Karpas-422 (cell line): ENCODE data around the gene CDKAL1. TPM values are rescaled to one million over a fixed set of nuclear protein-coding genes. Genes with fewer than 3 reads are reported as not detected.

Source experiments
- DNase-seq: peaks from one replicate; pipeline ENCODE4 v3.0.0-alpha.2; 2015
- H2AFZ ChIP-seq: fragments of 200-600 bp; sonication (generic); 2 replicates; pipeline ENCODE4 v1.6.1; 2014; ENCODE audit warnings: antibody characterized with exemption, low read length, mixed read lengths
- H3K27ac ChIP-seq: fragments of 200-600 bp; sonication (generic); 2 replicates; pipeline ENCODE4 v1.5.1; 2014; ENCODE audit warnings: mild to moderate bottlenecking, low read length, moderate library complexity
- H3K27me3 ChIP-seq: fragments of 200-600 bp; sonication (generic); 2 replicates; pipeline ENCODE4 v1.6.1; 2014; ENCODE audit warnings: low read length, mixed read lengths
- H3K36me3 ChIP-seq: fragments of 200-600 bp; sonication (generic); 2 replicates; pipeline ENCODE4 v1.6.1; 2014; ENCODE audit warnings: low read length, mixed read lengths; ENCODE audit not compliant: insufficient read depth
- H3K4me1 ChIP-seq: fragments of 200-600 bp; sonication (generic); 2 replicates; pipeline ENCODE4 v1.6.1; 2014; ENCODE audit warnings: mild to moderate bottlenecking, low read length, mixed read lengths
- H3K4me2 ChIP-seq: fragments of 200-600 bp; sonication (generic); 2 replicates; pipeline ENCODE4 v1.6.1; 2014; ENCODE audit warnings: low read length, low read depth, mild to moderate bottlenecking; ENCODE audit not compliant: poor library complexity, severe bottlenecking
- H3K4me3 ChIP-seq: fragments of 200-600 bp; sonication (generic); 2 replicates; pipeline ENCODE4 v1.5.1; 2014; ENCODE audit warnings: mild to moderate bottlenecking, antibody characterized with exemption, low read length, mixed read lengths
- H3K79me2 ChIP-seq: fragments of 200-600 bp; sonication (generic); 2 replicates; pipeline ENCODE4 v1.6.1; 2014; ENCODE audit warnings: mild to moderate bottlenecking, low read length, mixed read lengths
- H3K9ac ChIP-seq: fragments of 200-600 bp; sonication (generic); 2 replicates; pipeline ENCODE4 v1.6.0; 2014; ENCODE audit warnings: low read length
- H3K9me2 ChIP-seq: fragments of 200-600 bp; sonication (generic), shearing (Covaris generic); replicated peaks from 2 replicates; pipeline ENCODE4 v1.6.0; 2014; ENCODE audit warnings: mild to moderate bottlenecking, low read length, moderate library complexity; ENCODE audit not compliant: insufficient read depth
- H3K9me3 ChIP-seq: fragments of 300-700, 200-600 bp; sonication (generic); 2 replicates; pipeline ENCODE4 v1.6.1; 2014; ENCODE audit warnings: low read length, mixed read lengths
- H4K20me1 ChIP-seq: fragments of 200-600 bp; sonication (generic); 2 replicates; pipeline ENCODE4 v1.6.1; 2014; ENCODE audit warnings: mild to moderate bottlenecking, antibody characterized with exemption, low read length, low read depth; ENCODE audit not compliant: insufficient read depth
- small RNA-seq: library from RNA; depleted of rRNA; stranded (forward); fragments of <200 nt; gene quantifications from one replicate; pipeline ENCODE3, GENCODE V24; 2014
- total RNA-seq: library from RNA; depleted of rRNA; stranded (reverse); fragments of >200 nt; shearing (Covaris generic); gene quantifications from 2 replicates; pipeline ENCODE4 v1.2.3, GENCODE V29; 2014; ENCODE audit warnings: low replicate concordance; rRNA removed

CDKAL1 gene
- total RNA-seq, 1 experiment from 2014 or later, result 23.7 TPM

DNA sequence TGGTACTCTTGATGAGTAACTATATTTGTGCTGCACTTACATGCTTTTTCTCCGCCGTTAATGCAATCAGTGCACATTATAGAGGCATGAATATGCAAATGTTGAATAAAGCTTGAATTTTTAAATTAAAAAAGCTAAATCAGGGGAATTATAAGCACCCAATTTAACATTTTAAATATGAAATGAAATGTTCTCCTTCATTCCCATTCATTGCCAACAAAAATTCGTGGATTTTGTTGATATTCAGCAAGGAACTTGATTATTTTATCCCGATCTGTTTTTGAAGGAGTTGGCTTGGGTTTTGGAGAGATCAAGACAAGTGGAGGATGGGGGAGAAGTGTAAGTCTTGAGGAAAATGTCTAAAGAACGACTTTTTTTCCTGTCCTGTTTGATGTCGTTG, 740.6 kb downstream of the CDKAL1 start:
- Histone ChIP-seq H3K27ac (no peak overlapping the region), H4K20me1 (no peaks in the 10 kb centered on the region), H3K9me3 (no peaks in the 10 kb centered on the region; the same call in 1 of the 2 replicates), H3K4me3 (no peak overlapping the region), H3K9me2 (no peaks in the 10 kb centered on the region), H3K4me1 (no peaks in the 10 kb centered on the region), H3K9ac (no peak overlapping the region), H3K36me3 (no peaks in the 10 kb centered on the region), H2AFZ (no peak overlapping the region), H3K4me2 (no peak overlapping the region), H3K27me3 (no peaks in the 10 kb centered on the region), H3K79me2 (no peaks in the 10 kb centered on the region)
- DNase-seq, result no peak

DNA sequence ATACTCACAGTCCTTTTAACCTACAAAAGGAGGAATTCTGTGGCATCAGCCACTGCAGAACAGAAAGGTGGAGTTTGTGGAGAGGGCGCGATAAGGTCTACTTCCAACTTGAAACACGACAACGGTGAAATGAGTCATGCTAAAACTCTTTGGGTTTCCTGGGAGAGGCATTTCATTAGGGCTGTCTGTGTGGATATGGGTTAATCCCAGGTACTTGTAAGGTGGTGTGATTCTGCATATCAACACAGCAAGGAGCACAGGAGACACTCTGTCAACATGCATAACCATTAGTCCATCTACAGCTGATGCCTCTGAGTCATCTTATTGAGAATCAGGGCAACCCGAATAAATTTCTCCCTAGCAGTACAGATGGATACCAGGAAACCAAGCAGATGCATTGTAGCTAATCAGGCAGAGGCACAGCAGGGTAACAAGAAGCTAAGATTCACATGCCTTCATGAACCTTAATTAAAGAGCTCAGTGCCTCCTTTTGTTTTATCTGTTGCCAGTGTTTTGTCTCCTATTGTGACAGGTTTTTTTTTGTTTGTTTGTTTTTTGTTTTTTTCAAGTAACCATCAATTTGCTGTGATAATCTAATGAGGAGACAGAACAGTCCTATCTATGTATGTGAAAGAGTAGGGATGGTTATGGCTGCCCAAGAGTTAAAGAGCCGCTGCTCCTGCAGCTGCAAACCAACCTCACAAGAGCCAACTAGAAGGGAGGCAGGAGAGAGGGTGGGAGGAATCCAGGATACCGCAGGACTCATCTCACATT, 743.5 kb downstream of the CDKAL1 start:
- no peaks in the 10 kb centered on the region for H4K20me1 ChIP-seq
- H3K27me3 ChIP-seq, result no peaks in the 10 kb centered on the region
- no peak overlapping the region for H2AFZ ChIP-seq
- no peak overlapping the region for H3K4me2 ChIP-seq
- no peaks in the 10 kb centered on the region for H3K79me2 ChIP-seq
- H3K27ac ChIP-seq, result no peak overlapping the region
- DNase-seq, result no peak
- no peaks in the 10 kb centered on the region for H3K4me1 ChIP-seq
- H3K9me2 ChIP-seq, result no peaks in the 10 kb centered on the region
- H3K9me3 ChIP-seq, result no peaks in the 10 kb centered on the region; the same call in 1 of the 2 replicates
- no peak overlapping the region for H3K4me3 ChIP-seq
- no peaks in the 10 kb centered on the region for H3K36me3 ChIP-seq
- H3K9ac ChIP-seq, result no peak overlapping the region

DNA sequence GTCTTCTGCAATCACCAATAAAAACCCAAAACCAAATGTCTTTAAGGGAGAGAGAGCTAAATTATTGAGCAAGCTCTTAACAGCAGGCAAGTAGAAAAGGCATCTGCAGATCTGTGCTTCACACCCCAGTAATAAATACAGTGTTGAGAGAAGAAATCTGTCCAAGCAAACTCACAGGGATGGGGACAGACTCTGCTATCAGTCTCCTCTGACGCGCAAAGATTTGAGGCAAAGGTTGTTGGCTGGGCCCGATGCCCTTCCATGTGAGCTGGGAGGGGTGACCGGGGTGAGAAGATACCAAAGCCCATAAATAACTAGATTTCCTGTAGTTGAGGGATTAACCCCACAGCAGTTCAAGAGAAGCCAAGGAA, 744.1 kb downstream of the CDKAL1 start:
- Histone ChIP-seq H3K27ac (no peak overlapping the region), H3K9ac (no peak overlapping the region), H3K79me2 (no peaks in the 10 kb centered on the region), H4K20me1 (no peaks in the 10 kb centered on the region), H3K27me3 (no peaks in the 10 kb centered on the region), H3K9me3 (no peaks in the 10 kb centered on the region; the same call in 1 of the 2 replicates), H3K4me2 (no peak overlapping the region), H3K36me3 (no peaks in the 10 kb centered on the region), H2AFZ (no peak overlapping the region), H3K4me1 (no peaks in the 10 kb centered on the region), H3K4me3 (no peak overlapping the region), H3K9me2 (no peaks in the 10 kb centered on the region)
- no peak for DNase-seq

DNA sequence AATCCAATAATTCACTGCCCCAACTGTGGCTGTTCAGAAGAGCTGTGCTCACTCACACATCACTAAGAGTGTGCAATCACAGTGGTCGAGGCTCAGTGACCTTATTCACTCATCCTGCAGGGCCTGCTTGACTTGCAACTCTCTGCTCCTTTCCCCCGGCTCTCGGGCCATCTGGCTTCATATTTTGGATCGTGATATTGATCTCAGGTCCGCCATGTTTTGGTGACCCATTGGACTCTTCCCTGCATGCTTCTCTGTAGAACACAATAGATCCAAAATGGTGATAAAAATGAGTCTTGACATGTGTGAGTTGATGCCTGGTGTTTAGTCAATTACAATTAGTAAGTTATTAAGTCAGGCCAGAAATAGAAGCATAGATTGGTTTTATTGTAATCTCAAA, 745.4 kb downstream of the CDKAL1 start:
- Histone ChIP-seq H3K27ac (no peak overlapping the region), H3K9me3 (no peaks in the 10 kb centered on the region), H3K9ac (no peak overlapping the region), H3K4me3 (no peak overlapping the region), H3K4me2 (no peak overlapping the region), H2AFZ (no peak overlapping the region), H3K36me3 (no peaks in the 10 kb centered on the region), H3K4me1 (no peaks in the 10 kb centered on the region), H3K79me2 (no peaks in the 10 kb centered on the region), H3K27me3 (no peaks in the 10 kb centered on the region), H3K9me2 (no peaks in the 10 kb centered on the region), H4K20me1 (no peaks in the 10 kb centered on the region)
- DNase-seq, result no peak

DNA sequence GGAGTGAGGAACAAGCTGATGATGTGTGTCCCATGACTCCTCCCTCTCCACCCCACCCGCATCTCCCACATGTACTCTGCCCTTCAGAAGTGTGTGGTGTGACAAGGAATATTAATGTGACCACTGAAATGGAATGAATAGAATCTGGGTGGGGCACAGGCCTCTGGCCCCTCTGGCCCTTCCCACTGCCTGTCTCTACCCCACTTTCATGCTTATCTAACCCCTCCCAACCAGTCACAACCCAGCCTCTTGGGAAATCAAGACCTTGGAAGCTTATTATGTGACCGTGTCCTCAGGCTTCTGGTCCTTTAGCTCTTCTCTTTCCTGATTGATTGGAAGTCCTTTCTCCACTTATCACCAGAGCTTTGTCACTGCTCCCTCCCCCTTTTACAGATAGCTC, 747.1 kb downstream of the CDKAL1 start:
- Histone ChIP-seq H4K20me1 (no peaks in the 10 kb centered on the region), H3K27ac (no peak overlapping the region), H2AFZ (no peak overlapping the region), H3K36me3 (no peaks in the 10 kb centered on the region), H3K9ac (no peak overlapping the region), H3K79me2 (no peaks in the 10 kb centered on the region), H3K9me3 (no peaks in the 10 kb centered on the region), H3K4me2 (no peak overlapping the region), H3K4me3 (no peak overlapping the region), H3K27me3 (no peaks in the 10 kb centered on the region), H3K4me1 (no peaks in the 10 kb centered on the region), H3K9me2 (no peaks in the 10 kb centered on the region)
- no peak for DNase-seq

Small RNA genes within 50 kb of the gene (small RNA-seq; reads per million reads assigned to genes)
- gene RF00019, result not detected
- gene RNU6-150P, result not detected

Other genes starting within 250 kb of the CDKAL1 start
- 12.3 and 13.8 TPM in 2 replicates for gene E2F3, start 132.6 kb upstream of the CDKAL1 start, total RNA-seq